Hepatocyte (in vitro differentiated cells): ENCODE measurements around the gene MTFP1. TPM values are rescaled to one million over a fixed set of nuclear protein-coding genes. Genes with fewer than 3 reads are reported as not detected.

Experiments used
- DNase-seq: peaks from one replicate; pipeline ENCODE4 v3.0.0-alpha.2; 2016; ENCODE audit warnings: low spot score
- H2AFZ ChIP-seq: fragments of 200-600 bp; sonication (generic); 2 replicates; pipeline ENCODE4 v1.6.0; 2016; ENCODE audit warnings: antibody characterized with exemption, mild to moderate bottlenecking
- H3K27ac ChIP-seq: fragments of 200-600 bp; sonication (generic); 2 replicates; pipeline ENCODE4 v1.5.1; 2016; ENCODE audit warnings: mild to moderate bottlenecking
- H3K27me3 ChIP-seq: fragments of 200-600 bp; sonication (generic); 2 replicates; pipeline ENCODE4 v1.6.1; 2016
- H3K36me3 ChIP-seq: fragments of 200-600 bp; sonication (generic); replicated peaks from 2 replicates; pipeline ENCODE4 v1.5.1; 2016; ENCODE audit warnings: low read depth; ENCODE audit not compliant: insufficient read depth
- H3K4me1 ChIP-seq: fragments of 200-600 bp; sonication (generic); 2 replicates; pipeline ENCODE4 v1.5.1; 2016; ENCODE audit warnings: mild to moderate bottlenecking, moderate library complexity; ENCODE audit not compliant: insufficient read depth
- H3K4me2 ChIP-seq: fragments of 200-600 bp; sonication (generic); 2 replicates; pipeline ENCODE4 v1.6.0; 2016
- H3K4me3 ChIP-seq: fragments of 200-600 bp; sonication (generic); 2 replicates; pipeline ENCODE4 v1.5.1; 2016; ENCODE audit warnings: mild to moderate bottlenecking
- H3K79me2 ChIP-seq: fragments of 200-600 bp; sonication (generic); 2 replicates; pipeline ENCODE4 v1.6.0; 2017; ENCODE audit warnings: mild to moderate bottlenecking
- H3K9me2 ChIP-seq: fragments of 200-600 bp; sonication (generic); replicated peaks from 2 replicates; pipeline ENCODE4 v1.6.0; 2017; ENCODE audit warnings: mild to moderate bottlenecking; ENCODE audit not compliant: insufficient read depth
- H3K9me3 ChIP-seq: fragments of 200-600 bp; sonication (generic); 2 replicates; pipeline ENCODE4 v1.5.1; 2016; ENCODE audit warnings: low read depth, mild to moderate bottlenecking
- H4K20me1 ChIP-seq: fragments of 200-600 bp; sonication (generic); 2 replicates; pipeline ENCODE4 v1.6.0; 2016; ENCODE audit warnings: mild to moderate bottlenecking; ENCODE audit not compliant: insufficient read depth, poor library complexity, severe bottlenecking
- EZH2 ChIP-seq: fragments of 200-600 bp; sonication (generic); IDR thresholded peaks from 2 replicates; pipeline ENCODE4 v1.6.1; 2016; ENCODE audit warnings: antibody characterized with exemption, mild to moderate bottlenecking, borderline replicate concordance
- EZH2phosphoT487 ChIP-seq: fragments of 200-600 bp; sonication (generic); IDR thresholded peaks from one replicate; pipeline ENCODE4 v1.6.1; 2018; ENCODE audit warnings: antibody characterized with exemption, mild to moderate bottlenecking, low read depth, moderate library complexity; ENCODE audit not compliant: unreplicated experiment, severe bottlenecking
- WGBS: methylation state at CpG from one replicate; pipeline ENCODE4 v1.1.6; 2016; ENCODE audit warnings: low lambda C conversion rate; ENCODE audit errors: missing lambda C conversion rate; 5-methylcytosine and 5-hydroxymethylcytosine counted together
- polyA plus RNA-seq: library from polyadenylated mRNA; unstranded; fragments of >200 nt; fragmentation: Nextera tagmentation; extraction: Ambion mirVana; gene quantifications from 2 replicates; pipeline ENCODE4 v1.2.1, GENCODE V29; 2016
- total RNA-seq: library from RNA; depleted of rRNA; stranded (reverse); fragments of >200 nt; gene quantifications from 2 replicates; pipeline ENCODE4 v1.2.3, GENCODE V29; 2014
- TF ChIP-seq, protein P1 (sequence below): fragments of 200-600 bp; sonication (generic); IDR thresholded peaks from 2 replicates; pipeline ENCODE4 v1.5.1; 2016; ENCODE audit warnings: antibody characterized with exemption, mild to moderate bottlenecking; ENCODE audit not compliant: poor library complexity

Gene MTFP1
- total and polyA plus RNA-seq, 2 experiments from 2014 or later: 16.3 to 22.3 TPM

DNA sequence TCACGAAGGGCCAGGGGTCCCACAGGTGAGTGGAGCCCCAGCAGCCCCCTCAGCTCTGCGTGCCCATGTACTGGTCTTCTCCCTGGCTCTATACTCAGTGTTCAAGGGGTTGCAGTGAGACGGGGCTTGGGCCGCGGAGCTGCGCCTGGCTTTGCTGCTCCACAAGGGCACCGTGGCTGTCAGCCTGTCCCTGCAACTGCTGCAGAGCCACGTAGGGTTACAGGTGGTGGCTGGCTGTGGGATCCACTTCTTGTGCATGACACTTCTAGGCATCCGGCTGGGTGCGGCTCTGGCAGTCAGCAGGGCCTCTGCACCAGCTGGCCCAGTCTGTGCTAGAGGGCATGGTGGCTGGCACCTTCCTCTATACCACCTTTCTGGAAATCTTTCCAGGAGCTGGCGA, 14.3 kb downstream of the MTFP1 start:
- DNase-seq: no peak
- H3K27ac ChIP-seq: no peak overlapping the region
- no peak overlapping the region for H3K4me3 ChIP-seq
- H3K9me2 ChIP-seq: no peaks in the 10 kb centered on the region
- H3K36me3 ChIP-seq: no peaks in the 10 kb centered on the region
- H3K9me3 ChIP-seq: no peaks in the 10 kb centered on the region
- TF ChIP-seq, protein P1, sequence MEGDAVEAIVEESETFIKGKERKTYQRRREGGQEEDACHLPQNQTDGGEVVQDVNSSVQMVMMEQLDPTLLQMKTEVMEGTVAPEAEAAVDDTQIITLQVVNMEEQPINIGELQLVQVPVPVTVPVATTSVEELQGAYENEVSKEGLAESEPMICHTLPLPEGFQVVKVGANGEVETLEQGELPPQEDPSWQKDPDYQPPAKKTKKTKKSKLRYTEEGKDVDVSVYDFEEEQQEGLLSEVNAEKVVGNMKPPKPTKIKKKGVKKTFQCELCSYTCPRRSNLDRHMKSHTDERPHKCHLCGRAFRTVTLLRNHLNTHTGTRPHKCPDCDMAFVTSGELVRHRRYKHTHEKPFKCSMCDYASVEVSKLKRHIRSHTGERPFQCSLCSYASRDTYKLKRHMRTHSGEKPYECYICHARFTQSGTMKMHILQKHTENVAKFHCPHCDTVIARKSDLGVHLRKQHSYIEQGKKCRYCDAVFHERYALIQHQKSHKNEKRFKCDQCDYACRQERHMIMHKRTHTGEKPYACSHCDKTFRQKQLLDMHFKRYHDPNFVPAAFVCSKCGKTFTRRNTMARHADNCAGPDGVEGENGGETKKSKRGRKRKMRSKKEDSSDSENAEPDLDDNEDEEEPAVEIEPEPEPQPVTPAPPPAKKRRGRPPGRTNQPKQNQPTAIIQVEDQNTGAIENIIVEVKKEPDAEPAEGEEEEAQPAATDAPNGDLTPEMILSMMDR: no peak
- no peak for TF ChIP-seq EZH2
- no peak for TF ChIP-seq EZH2phosphoT487
- H4K20me1 ChIP-seq: no peaks in the 10 kb centered on the region
- H3K27me3 ChIP-seq: no peaks in the 10 kb centered on the region
- H3K4me1 ChIP-seq: no peaks in the 10 kb centered on the region
- no peak overlapping the region for H3K4me2 ChIP-seq
- H2AFZ ChIP-seq: no peak overlapping the region
- 92% methylated on average over 11 of the region's 11 CpGs for WGBS
- no peaks in the 10 kb centered on the region for H3K79me2 ChIP-seq

- H3K27ac ChIP-seq: no peak overlapping the region
- no peak for DNase-seq
- no peaks in the 10 kb centered on the region for H3K9me3 ChIP-seq
- no peaks in the 10 kb centered on the region for H3K36me3 ChIP-seq
- H3K27me3 ChIP-seq: no peaks in the 10 kb centered on the region
- 74% methylated on average over 9 of the region's 9 CpGs for WGBS
- TF ChIP-seq, protein P1: no peak
- H3K9me2 ChIP-seq: no peaks in the 10 kb centered on the region
- H4K20me1 ChIP-seq: no peaks in the 10 kb centered on the region
- no peak overlapping the region for H2AFZ ChIP-seq
- H3K4me3 ChIP-seq: no peak overlapping the region
- H3K4me2 ChIP-seq: no peak overlapping the region
- H3K79me2 ChIP-seq: no peaks in the 10 kb centered on the region
- H3K4me1 ChIP-seq: no peaks in the 10 kb centered on the region
These were observed 15.5 kb downstream of the MTFP1 start for GRCh38 chr22:30441088-30441487.

GRCh38 chr22:30444632-30445437, 19.3 kb downstream of the MTFP1 start:
- Histone ChIP-seq H3K4me2 (peak overlapping the region; percentile 34), H3K36me3 (no peaks in the 10 kb centered on the region), H3K4me3 (no peak overlapping the region), H3K79me2 (no peaks in the 10 kb centered on the region), H3K4me1 (no peaks in the 10 kb centered on the region), H3K9me3 (no peaks in the 10 kb centered on the region), H2AFZ (no peak overlapping the region), H3K27ac (no peak overlapping the region), H3K9me2 (no peaks in the 10 kb centered on the region), H3K27me3 (no peaks in the 10 kb centered on the region), H4K20me1 (no peaks in the 10 kb centered on the region)
- WGBS: 25% methylated on average over 11 of the region's 11 CpGs
- TF ChIP-seq EZH2phosphoT487: no peak
- TF ChIP-seq EZH2: no peak
- TF ChIP-seq, protein P1: peak; percentile 62
- DNase-seq: peak; percentile 72
